PC-3 (cell line): ENCODE results near the gene UBP1. TPM values are rescaled to one million over a fixed set of nuclear protein-coding genes. Genes with fewer than 3 reads are reported as not detected.

ENCODE experiments used
- ATAC-seq: fragments of 200-7000 bp; cut with Tn5 transposase; 2 replicates; pipeline ENCODE4 v1.9.1; 2020; ENCODE audit warnings: mild to moderate bottlenecking, moderate library complexity
- BruUV-seq: library from RNA; stranded (reverse); fragments of 400-500 nt; replicated peaks from 2 replicates; lab custom pipeline; 2021; lab: Mats Ljungman, UMichigan
- CTCF ChIA-PET: fragments of 300-600 bp; sonication (Branson Sonifier 250); formaldehyde crosslinking; loops from one replicate; lab custom pipeline; 2022; ENCODE audit warnings: antibody characterized with exemption; lab: Charles Lee
- POLR2A ChIA-PET: fragments of 300-600 bp; sonication (Branson Sonifier 250); formaldehyde crosslinking; loops from one replicate; lab custom pipeline; 2022; ENCODE audit warnings: antibody characterized with exemption; ENCODE audit not compliant: unreplicated experiment; lab: Charles Lee
- DNase-seq: peaks from one replicate; pipeline ENCODE4 v3.0.0-alpha.2; 2015
- H2AFZ ChIP-seq: fragments of 300-600 bp; sonication (generic); 2 replicates; pipeline ENCODE4 v1.6.0; 2016; ENCODE audit warnings: antibody characterized with exemption, low read length
- H3F3A ChIP-seq: fragments of 300-600 bp; sonication (generic); one replicate; pipeline ENCODE4 v1.6.0; 2017; ENCODE audit warnings: antibody characterized with exemption, low read length, control low read depth, mild to moderate bottlenecking; ENCODE audit not compliant: unreplicated experiment
- H3K27ac ChIP-seq: fragments of 300-600 bp; sonication (generic); 2 replicates; pipeline ENCODE4 v1.5.1; 2016; ENCODE audit warnings: mild to moderate bottlenecking, low read length
- H3K27me3 ChIP-seq: fragments of 300-600 bp; sonication (generic); 2 replicates; pipeline ENCODE4 v1.6.1; 2016; ENCODE audit warnings: low read length, mixed read lengths
- H3K36me3 ChIP-seq: fragments of 300-600 bp; sonication (generic); 2 replicates; pipeline ENCODE4 v1.6.1; 2016; ENCODE audit warnings: low read depth, mixed run types, low read length, mixed read lengths
- H3K4me1 ChIP-seq: fragments of 300-600 bp; sonication (generic); 2 replicates; pipeline ENCODE4 v1.5.1; 2016; ENCODE audit warnings: low read length; ENCODE audit not compliant: insufficient read depth
- H3K4me2 ChIP-seq: fragments of 300-600 bp; sonication (generic); 2 replicates; pipeline ENCODE4 v1.6.0; 2016; ENCODE audit warnings: low read length
- H3K4me3 ChIP-seq: fragments of 300-600 bp; sonication (generic); 2 replicates; pipeline ENCODE4 v1.5.1; 2016; ENCODE audit warnings: mild to moderate bottlenecking, low read length, mixed read lengths
- H3K79me2 ChIP-seq: fragments of 300-600 bp; sonication (generic); 2 replicates; pipeline ENCODE4 v1.6.1; 2017; ENCODE audit warnings: low read length, mixed read lengths
- H3K9ac ChIP-seq: fragments of 300-600 bp; sonication (generic); 2 replicates; pipeline ENCODE4 v1.6.0; 2016; ENCODE audit warnings: mild to moderate bottlenecking, low read length
- H3K9me2 ChIP-seq: fragments of 300-600 bp; sonication (generic); replicated peaks from 2 replicates; pipeline ENCODE4 v1.6.1; 2016; ENCODE audit warnings: mixed run types, low read length, mixed read lengths
- H3K9me3 ChIP-seq: fragments of 300-600 bp; sonication (generic); 2 replicates; pipeline ENCODE4 v1.6.1; 2016; ENCODE audit warnings: low read length, mixed read lengths
- H4K20me1 ChIP-seq: fragments of 300-600 bp; sonication (generic); 2 replicates; pipeline ENCODE4 v1.6.1; 2016; ENCODE audit warnings: low read length, mixed read lengths
- EZH2 ChIP-seq: fragments of 300-600 bp; sonication (generic); IDR thresholded peaks from one replicate; pipeline ENCODE4 v1.6.1; 2017; ENCODE audit warnings: antibody characterized with exemption, mild to moderate bottlenecking, low read length; ENCODE audit not compliant: unreplicated experiment
- EZH2phosphoT487 ChIP-seq: fragments of 300-600 bp; sonication (generic); IDR thresholded peaks from 2 replicates; pipeline ENCODE4 v1.6.1; 2018; ENCODE audit warnings: mild to moderate bottlenecking, antibody characterized with exemption, low read length, borderline replicate concordance
- intact Hi-C: fragments of 100-400 bp; cut with micrococcal nuclease; formaldehyde crosslinking; loops from 2 replicates; pipeline ENCODE4 v1.9.0; 2023
- total RNA-seq: library from RNA; depleted of rRNA; stranded (reverse); fragments of >200 nt; gene quantifications from 2 replicates; pipeline ENCODE4 v1.2.3, GENCODE V29; 2014
- TF ChIP-seq, protein P1 (sequence below): fragments of 300-600 bp; sonication (generic); conservative IDR thresholded peaks from 2 replicates; pipeline ENCODE4 v1.5.1; 2017; ENCODE audit warnings: antibody characterized with exemption, low read depth, mild to moderate bottlenecking, low read length

Gene UBP1
- total RNA-seq, 1 experiment from 2014 or later, result 49.3 TPM

DNA sequence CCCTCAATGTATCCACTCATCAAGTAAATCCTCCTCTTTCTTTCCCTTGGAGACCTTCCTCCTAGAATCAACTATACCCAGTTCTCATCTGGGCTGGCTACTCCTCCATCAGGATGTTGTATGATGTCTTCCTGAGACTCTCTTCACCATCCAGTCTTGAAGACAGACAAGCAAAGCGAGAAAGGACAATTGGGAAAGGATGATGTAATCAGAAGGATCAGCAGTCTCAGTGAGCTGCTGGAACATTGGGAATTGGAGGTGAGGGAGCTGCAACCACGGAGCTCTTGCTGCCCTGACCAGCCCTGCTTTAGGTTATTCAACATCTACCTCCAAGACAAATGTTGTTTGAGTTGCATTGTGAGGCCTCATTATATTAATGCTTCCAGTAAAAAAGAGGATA is 48.0 kb upstream of the UBP1 start:
- POLR2A ChIA-PET, result no interaction called here
- CTCF ChIA-PET, result no interaction called here

DNA sequence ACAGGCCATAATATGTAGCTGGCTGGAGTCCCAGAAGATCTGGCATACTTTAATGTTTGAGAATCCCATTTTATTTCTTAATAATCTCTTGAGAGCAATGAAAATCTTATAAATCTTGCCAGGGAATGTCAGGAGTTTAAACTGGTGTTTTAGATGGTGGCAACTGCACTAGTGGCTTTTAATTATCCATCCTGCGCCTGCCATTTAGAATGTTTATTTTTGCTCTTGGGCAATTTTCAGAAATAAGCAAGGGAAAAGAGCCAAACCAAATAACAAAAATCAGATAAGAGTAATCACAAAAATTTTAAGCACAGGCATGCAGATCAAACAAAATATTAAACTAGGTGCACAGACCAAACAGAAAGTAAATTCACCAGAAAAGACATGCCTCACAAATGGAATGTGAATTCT is 41.9 kb upstream of the UBP1 start:
- H3K4me2 ChIP-seq, result no peak overlapping the region
- ATAC-seq (peak; percentile 37), DNase-seq (no peak)

More for the DNA sequence above, 48.0 kb upstream of the UBP1 start:
- intact Hi-C loops, result no loop called here
- TF ChIP-seq, protein P1, sequence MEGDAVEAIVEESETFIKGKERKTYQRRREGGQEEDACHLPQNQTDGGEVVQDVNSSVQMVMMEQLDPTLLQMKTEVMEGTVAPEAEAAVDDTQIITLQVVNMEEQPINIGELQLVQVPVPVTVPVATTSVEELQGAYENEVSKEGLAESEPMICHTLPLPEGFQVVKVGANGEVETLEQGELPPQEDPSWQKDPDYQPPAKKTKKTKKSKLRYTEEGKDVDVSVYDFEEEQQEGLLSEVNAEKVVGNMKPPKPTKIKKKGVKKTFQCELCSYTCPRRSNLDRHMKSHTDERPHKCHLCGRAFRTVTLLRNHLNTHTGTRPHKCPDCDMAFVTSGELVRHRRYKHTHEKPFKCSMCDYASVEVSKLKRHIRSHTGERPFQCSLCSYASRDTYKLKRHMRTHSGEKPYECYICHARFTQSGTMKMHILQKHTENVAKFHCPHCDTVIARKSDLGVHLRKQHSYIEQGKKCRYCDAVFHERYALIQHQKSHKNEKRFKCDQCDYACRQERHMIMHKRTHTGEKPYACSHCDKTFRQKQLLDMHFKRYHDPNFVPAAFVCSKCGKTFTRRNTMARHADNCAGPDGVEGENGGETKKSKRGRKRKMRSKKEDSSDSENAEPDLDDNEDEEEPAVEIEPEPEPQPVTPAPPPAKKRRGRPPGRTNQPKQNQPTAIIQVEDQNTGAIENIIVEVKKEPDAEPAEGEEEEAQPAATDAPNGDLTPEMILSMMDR, result no peak
- no peak for TF ChIP-seq EZH2
- no peak for TF ChIP-seq EZH2phosphoT487
- no peaks in the 10 kb centered on the region for H3K9me3 ChIP-seq
- no peaks in the 10 kb centered on the region for H4K20me1 ChIP-seq
- H3K27me3 ChIP-seq, result no peaks in the 10 kb centered on the region
- no peak overlapping the region for H2AFZ ChIP-seq
- ATAC-seq, result no peak
- H3K4me3 ChIP-seq, result no peak overlapping the region
- H3K9ac ChIP-seq, result no peak overlapping the region
- H3K4me1 ChIP-seq, result no peaks in the 10 kb centered on the region
- no peaks in the 10 kb centered on the region for H3K79me2 ChIP-seq
- H3F3A ChIP-seq, result no peaks in the 10 kb centered on the region
- H3K36me3 ChIP-seq, result no peaks in the 10 kb centered on the region
- H3K27ac ChIP-seq, result no peak overlapping the region
- DNase-seq, result no peak
- no TSS peak for BruUV-seq
- H3K9me2 ChIP-seq, result no peaks in the 10 kb centered on the region
- H3K4me2 ChIP-seq, result no peak overlapping the region

DNA sequence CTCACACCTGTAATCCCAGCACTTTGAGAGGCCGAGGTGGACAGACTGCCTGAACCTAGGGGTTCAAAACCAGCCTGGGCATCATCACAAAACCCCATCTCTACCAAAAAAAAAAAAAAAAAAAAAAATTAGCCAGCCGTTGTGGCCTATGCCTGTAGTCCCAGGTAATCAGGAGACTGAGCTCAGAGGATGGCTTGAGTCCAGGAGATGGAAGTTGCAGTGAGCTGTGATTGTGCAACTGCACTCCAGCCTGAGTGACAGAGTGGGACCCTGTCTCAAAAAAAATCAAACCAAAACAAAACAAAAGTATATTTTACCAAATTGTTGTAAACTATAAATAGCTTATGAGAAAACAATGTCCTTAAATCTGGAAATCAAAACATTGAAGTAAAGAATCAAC is 34.7 kb upstream of the UBP1 start:
- ATAC-seq (no peak), DNase-seq (no peak)
- no peaks in the 10 kb centered on the region for H3F3A ChIP-seq
- no peaks in the 10 kb centered on the region for H3K4me1 ChIP-seq
- no peak overlapping the region for H3K9ac ChIP-seq
- no TSS peak for BruUV-seq
- H3K9me3 ChIP-seq, result peaks cover 4% of the 10 kb centered on the region
- H2AFZ ChIP-seq, result no peak overlapping the region
- H3K36me3 ChIP-seq, result no peaks in the 10 kb centered on the region
- no peaks in the 10 kb centered on the region for H4K20me1 ChIP-seq
- no peak overlapping the region for H3K27ac ChIP-seq
- no peaks in the 10 kb centered on the region for H3K9me2 ChIP-seq
- H3K79me2 ChIP-seq, result no peaks in the 10 kb centered on the region
- intact Hi-C loops, result no loop called here
- no peak overlapping the region for H3K4me2 ChIP-seq
- H3K4me3 ChIP-seq, result no peak overlapping the region
- TF ChIP-seq EZH2, result no peak
- no peak for TF ChIP-seq EZH2phosphoT487
- TF ChIP-seq, protein P1, result no peak
- CTCF ChIA-PET, result interaction anchor here (0.7 kb wide), 1 partner anchor 303 kb away, joined by 19 read pairs; no protein-coding TSS in a partner anchor
- H3K27me3 ChIP-seq, result no peaks in the 10 kb centered on the region
- POLR2A ChIA-PET, result no interaction called here

More for the DNA sequence above, 41.9 kb upstream of the UBP1 start:
- no peaks in the 10 kb centered on the region for H4K20me1 ChIP-seq
- H3K79me2 ChIP-seq, result no peaks in the 10 kb centered on the region
- ChIA-PET POLR2A (no interaction called here), CTCF (no interaction called here)
- H3K4me1 ChIP-seq, result no peaks in the 10 kb centered on the region
- peaks cover 19% of the 10 kb centered on the region for H3K9me3 ChIP-seq
- intact Hi-C loops, result no loop called here
- H3K4me3 ChIP-seq, result no peak overlapping the region
- H3K9me2 ChIP-seq, result no peaks in the 10 kb centered on the region
- no peak overlapping the region for H3K27ac ChIP-seq
- TF ChIP-seq, protein P1, result no peak
- TF ChIP-seq EZH2, result no peak
- TF ChIP-seq EZH2phosphoT487, result no peak
- H3K27me3 ChIP-seq, result no peaks in the 10 kb centered on the region
- no TSS peak for BruUV-seq
- peaks cover 13% of the 10 kb centered on the region for H3K36me3 ChIP-seq
- H3F3A ChIP-seq, result no peaks in the 10 kb centered on the region
- H2AFZ ChIP-seq, result no peak overlapping the region
- no peak overlapping the region for H3K9ac ChIP-seq
